ENCODE data around the gene SPDEF. TPM values are rescaled to one million over a fixed set of nuclear protein-coding genes. Genes with fewer than 3 reads are reported as not detected.

SPDEF gene
- total RNA-seq, 1 donor from 2014 or later = 0.11 TPM

GRCh38 chr6:34587325-34587724 lies 31.2 kb upstream of the SPDEF start:
- ATAC-seq (ENCODE audit: low read depth) (no peak), DNase-seq (no peak)
- no peak overlapping the region for H3K4me3 Mint-ChIP-seq
- no peaks in the 10 kb centered on the region for H3K27me3 Mint-ChIP-seq
- no peaks in the 10 kb centered on the region for H3K9me3 Mint-ChIP-seq
- no peak overlapping the region for H3K27ac Mint-ChIP-seq
- H3K4me1 Mint-ChIP-seq = peaks cover 23% of the 10 kb centered on the region
- ChIA-PET POLR2A (no interaction called here), CTCF (no interaction called here)
- intact Hi-C loops (cut with micrococcal nuclease) = no loop called here
- peaks cover 59% of the 10 kb centered on the region for H3K36me3 Mint-ChIP-seq (ENCODE audit: low read depth)
- TF ChIP-seq CTCF (IDR thresholded peaks at IDR 0.05) = no peak

GRCh38 chr6:34586327-34587040 lies 30.4 kb upstream of the SPDEF start:
- no peak overlapping the region for H3K4me3 Mint-ChIP-seq
- TF ChIP-seq CTCF (IDR thresholded peaks at IDR 0.05) = no peak
- ATAC-seq (ENCODE audit: low read depth) (no peak), DNase-seq (no peak)
- intact Hi-C loops (cut with micrococcal nuclease) = no loop called here
- peaks cover 55% of the 10 kb centered on the region for H3K36me3 Mint-ChIP-seq (ENCODE audit: low read depth)
- peaks cover 14% of the 10 kb centered on the region for H3K4me1 Mint-ChIP-seq
- no peaks in the 10 kb centered on the region for H3K9me3 Mint-ChIP-seq
- ChIA-PET POLR2A (no interaction called here), CTCF (no interaction called here)
- H3K27me3 Mint-ChIP-seq = no peaks in the 10 kb centered on the region
- peak overlapping the region; percentile 18 for H3K27ac Mint-ChIP-seq

- Mint-ChIP-seq H3K9me3 (no peaks in the 10 kb centered on the region), H3K4me3 (no peak overlapping the region), H3K36me3 (ENCODE audit: low read depth) (peaks cover 53% of the 10 kb centered on the region), H3K4me1 (peaks cover 9% of the 10 kb centered on the region), H3K27me3 (no peaks in the 10 kb centered on the region), H3K27ac (no peak overlapping the region)
- no peak for TF ChIP-seq CTCF (IDR thresholded peaks at IDR 0.05)
- no peak for ATAC-seq (ENCODE audit: low read depth)
- intact Hi-C loops (cut with micrococcal nuclease) = no loop called here
- POLR2A ChIA-PET = no interaction called here
- DNase-seq = no peak
- CTCF ChIA-PET = no interaction called here
These were observed 29.5 kb upstream of the SPDEF start for GRCh38 chr6:34585512-34586061.

- POLR2A ChIA-PET = no interaction called here
- CTCF ChIA-PET = no interaction called here
- H3K27me3 Mint-ChIP-seq = no peaks in the 10 kb centered on the region
- intact Hi-C loops (cut with micrococcal nuclease) = no loop called here
- peaks cover 48% of the 10 kb centered on the region for H3K36me3 Mint-ChIP-seq (ENCODE audit: low read depth)
- no peaks in the 10 kb centered on the region for H3K9me3 Mint-ChIP-seq
- ATAC-seq (ENCODE audit: low read depth) (no peak), DNase-seq (no peak)
- no peak overlapping the region for H3K27ac Mint-ChIP-seq
- peaks cover 5% of the 10 kb centered on the region for H3K4me1 Mint-ChIP-seq
- no peak for TF ChIP-seq CTCF (IDR thresholded peaks at IDR 0.05)
- no peak overlapping the region for H3K4me3 Mint-ChIP-seq
These were observed 29.0 kb upstream of the SPDEF start for GRCh38 chr6:34585108-34585507.

- intact Hi-C loops (cut with micrococcal nuclease) = no loop called here
- no peak overlapping the region for H3K4me3 Mint-ChIP-seq
- no peak overlapping the region for H3K27ac Mint-ChIP-seq
- no peak for TF ChIP-seq CTCF (IDR thresholded peaks at IDR 0.05)
- no peaks in the 10 kb centered on the region for H3K9me3 Mint-ChIP-seq
- DNase-seq = no peak
- ChIA-PET POLR2A (interaction anchor here (0.5 kb wide), 1 partner anchor 69 kb away, joined by 7 read pairs; no protein-coding TSS in a partner anchor), CTCF (no interaction called here)
- H3K36me3 Mint-ChIP-seq (ENCODE audit: low read depth) = peaks cover 46% of the 10 kb centered on the region
- no peaks in the 10 kb centered on the region for H3K27me3 Mint-ChIP-seq
- no peak for ATAC-seq (ENCODE audit: low read depth)
- peaks cover 5% of the 10 kb centered on the region for H3K4me1 Mint-ChIP-seq
These were observed 28.6 kb upstream of the SPDEF start for GRCh38 chr6:34584694-34585093.

All from activated B cell treated with CpG ODN at 0.5 μM for 24 hours (primary cell).